HG03439 (cell line): ENCODE results near the gene ZNF587B.
"Not testable (repeated sequence)": the region's sequence is repeated elsewhere in the genome, so short reads cannot be mapped to it uniquely, and the experiment has no call there.

ENCODE experiments used
- ATAC-seq: cut with Tn5 transposase; IDR thresholded peaks from one replicate; pipeline ENCODE4 v1.9.1; 2021; ENCODE audit warnings: mild to moderate bottlenecking, moderate library complexity; ENCODE audit not compliant: unreplicated experiment

ZNF587B gene

GRCh38 chr19:57867868-57868492 lies 37.9 kb downstream of the ZNF587B start:
- ATAC-seq, result no peak

- not testable (repeated sequence) for ATAC-seq
These were observed 39.6 kb downstream of the ZNF587B start for GRCh38 chr19:57869655-57870054.

- ATAC-seq, result no peak
These were observed 40.1 kb downstream of the ZNF587B start for GRCh38 chr19:57870225-57870624.

- ATAC-seq, result no peak
These were observed 42.4 kb downstream of the ZNF587B start for GRCh38 chr19:57872450-57872849.

- not testable (repeated sequence) for ATAC-seq
These were observed 44.0 kb downstream of the ZNF587B start for GRCh38 chr19:57873883-57874799.

- ATAC-seq, result no peak
These were observed 55.9 kb downstream of the ZNF587B start for GRCh38 chr19:57886046-57886445.

GRCh38 chr19:57887195-57887941 lies 57.3 kb downstream of the ZNF587B start:
- no peak for ATAC-seq

- no peak for ATAC-seq
These were observed 58.0 kb downstream of the ZNF587B start for GRCh38 chr19:57888107-57888559.

- no peak for ATAC-seq
These were observed 58.6 kb downstream of the ZNF587B start, which contains the start of gene ZNF814 for GRCh38 chr19:57888560-57889231. ZNF814 (minus strand) TSS chr19:57889037; CDS start chr19:57888802, 235 bp downstream.

- ATAC-seq, result not testable (repeated sequence)
These were observed 60.6 kb downstream of the ZNF587B start for GRCh38 chr19:57890706-57891105.
